H9 (cell line): ENCODE results near the gene PKD2L1. TPM values are rescaled to one million over a fixed set of nuclear protein-coding genes. Genes with fewer than 3 reads are reported as not detected.

Experiments
- DNase-seq: peaks from one replicate; pipeline ENCODE4 v3.0.0-alpha.2; 2017
- H2AFZ ChIP-seq: one replicate; pipeline ENCODE4 v1.6.1; 2013; ENCODE audit warnings: mild to moderate bottlenecking, low read length, control low read depth, moderate library complexity
- H2AK5ac ChIP-seq: 2 replicates; pipeline ENCODE4 v1.6.1; 2013; ENCODE audit warnings: low read length, control low read depth, mixed read lengths; ENCODE audit not compliant: insufficient read length
- H2BK120ac ChIP-seq: one replicate; pipeline ENCODE4 v1.6.1; 2013; ENCODE audit warnings: low read depth, mild to moderate bottlenecking, low read length, control low read depth, inconsistent platforms; ENCODE audit not compliant: poor library complexity, severe bottlenecking
- H2BK12ac ChIP-seq: 2 replicates; pipeline ENCODE4 v1.6.1; 2013; ENCODE audit warnings: low read length, control low read depth, mixed read lengths, low read depth; ENCODE audit not compliant: insufficient read length
- H2BK15ac ChIP-seq: 2 replicates; pipeline ENCODE4 v1.6.1; 2013; ENCODE audit warnings: low read depth, low read length, control low read depth
- H2BK20ac ChIP-seq: one replicate; pipeline ENCODE4 v1.6.1; 2013; ENCODE audit warnings: low read depth, mild to moderate bottlenecking, low read length, control low read depth, inconsistent platforms; ENCODE audit not compliant: poor library complexity, severe bottlenecking
- H2BK5ac ChIP-seq: 2 replicates; pipeline ENCODE4 v1.6.1; 2013; ENCODE audit warnings: low read length, control low read depth, mixed read lengths; ENCODE audit not compliant: insufficient read length
- H3K14ac ChIP-seq: 2 replicates; pipeline ENCODE4 v1.6.1; 2013; ENCODE audit warnings: low read length, control low read depth; ENCODE audit not compliant: insufficient read depth
- H3K18ac ChIP-seq: 2 replicates; pipeline ENCODE4 v1.6.1; 2013; ENCODE audit warnings: low read depth, mild to moderate bottlenecking, mixed read lengths, low read length, control low read depth; ENCODE audit not compliant: insufficient read length
- H3K23ac ChIP-seq: 2 replicates; pipeline ENCODE4 v1.6.1; 2013; ENCODE audit warnings: low read length, control low read depth, mixed read lengths, low read depth; ENCODE audit not compliant: insufficient read length
- H3K23me2 ChIP-seq: 2 replicates; pipeline ENCODE4 v1.6.1; 2013; ENCODE audit warnings: low read depth, mild to moderate bottlenecking, mixed read lengths, low read length, control low read depth; ENCODE audit not compliant: insufficient read length, poor library complexity, severe bottlenecking
- H3K27ac ChIP-seq: 2 replicates; pipeline ENCODE4 v1.5.1; 2013; ENCODE audit warnings: low read length, control low read depth, mixed read lengths, low read depth; ENCODE audit not compliant: insufficient read length
- H3K27me3 ChIP-seq: 2 replicates; pipeline ENCODE4 v1.6.1; 2013; ENCODE audit warnings: low read length, control low read depth, inconsistent platforms; ENCODE audit not compliant: insufficient read depth
- H3K4ac ChIP-seq: 2 replicates; pipeline ENCODE4 v1.6.1; 2013; ENCODE audit warnings: low read depth, mild to moderate bottlenecking, control low read depth, inconsistent platforms, low read length, moderate library complexity
- H3K4me1 ChIP-seq: 2 replicates; pipeline ENCODE4 v1.6.1; 2013; ENCODE audit warnings: low read length, control low read depth, inconsistent platforms; ENCODE audit not compliant: insufficient read depth
- H3K4me2 ChIP-seq: 2 replicates; pipeline ENCODE4 v1.6.1; 2013; ENCODE audit warnings: low read length, control low read depth, mixed read lengths; ENCODE audit not compliant: insufficient read length, insufficient read depth
- H3K56ac ChIP-seq: 2 replicates; pipeline ENCODE4 v1.6.1; 2013; ENCODE audit warnings: low read depth, mild to moderate bottlenecking, mixed read lengths, low read length, control low read depth; ENCODE audit not compliant: insufficient read length
- H3K79me1 ChIP-seq: 2 replicates; pipeline ENCODE4 v1.6.1; 2013; ENCODE audit warnings: low read depth, mild to moderate bottlenecking, moderate library complexity, low read length, control low read depth, inconsistent platforms; ENCODE audit not compliant: insufficient read depth, poor library complexity, severe bottlenecking
- H3K79me2 ChIP-seq: 2 replicates; pipeline ENCODE4 v1.6.1; 2013; ENCODE audit warnings: low read length, control low read depth, inconsistent platforms; ENCODE audit not compliant: insufficient read depth
- H3K9ac ChIP-seq: 2 replicates; pipeline ENCODE4 v1.6.1; 2013; ENCODE audit warnings: low read length, control low read depth, mixed read lengths; ENCODE audit not compliant: insufficient read length; ENCODE audit errors: extremely low read depth
- H3K9me3 ChIP-seq: one replicate; pipeline ENCODE4 v1.6.1; 2013; ENCODE audit warnings: low read depth, low read length, inconsistent platforms; ENCODE audit not compliant: control insufficient read depth
- H3T11ph ChIP-seq: one replicate; pipeline ENCODE4 v1.6.1; 2013; ENCODE audit warnings: mild to moderate bottlenecking, low read length, control low read depth, inconsistent platforms
- H4K20me1 ChIP-seq: one replicate; pipeline ENCODE4 v1.6.1; 2013; ENCODE audit not compliant: control insufficient read depth, insufficient read length, insufficient read depth
- H4K5ac ChIP-seq: 2 replicates; pipeline ENCODE4 v1.6.1; 2013; ENCODE audit warnings: low read depth, mild to moderate bottlenecking, mixed read lengths, low read length, control low read depth; ENCODE audit not compliant: insufficient read length
- H4K8ac ChIP-seq: replicated peaks from 2 replicates; pipeline ENCODE4 v1.6.1; 2013; ENCODE audit warnings: low read length, control low read depth, mixed read lengths, low read depth; ENCODE audit not compliant: insufficient read length
- H4K91ac ChIP-seq: 2 replicates; pipeline ENCODE4 v1.6.1; 2013; ENCODE audit warnings: low read depth, mild to moderate bottlenecking, moderate library complexity, mixed read lengths, low read length, control low read depth; ENCODE audit not compliant: insufficient read length
- H3K27ac Mint-ChIP-seq, 3 experiments: 2 replicates in 2 of 3; 3 replicates in 1 of 3; pipeline ENCODE4 v1.8.0; 2020 to 2021; ENCODE audit warnings: mixed read lengths in 3 of 3, mild to moderate bottlenecking in 1 of 3, moderate library complexity in 1 of 3
- H3K27me3 Mint-ChIP-seq: 2 replicates; pipeline ENCODE4 v1.8.0; 2021; ENCODE audit warnings: low read depth, mild to moderate bottlenecking, moderate library complexity, mixed read lengths
- H3K36me3 Mint-ChIP-seq, 3 experiments: 2 replicates in 2 of 3; 3 replicates in 1 of 3; pipeline ENCODE4 v1.8.0; 2020 to 2021; ENCODE audit warnings: low read depth in 3 of 3, mixed read lengths in 3 of 3; ENCODE audit not compliant: insufficient read depth in 1 of 3
- H3K4me1 Mint-ChIP-seq, 2 experiments: 2 replicates each; pipeline ENCODE4 v1.8.0; 2020; ENCODE audit warnings: mixed read lengths in 2 of 2
- H3K4me3 Mint-ChIP-seq, 2 experiments: 2 replicates in 1 of 2; 3 replicates in 1 of 2; pipeline ENCODE4 v1.8.0; 2020 to 2021; ENCODE audit warnings: mild to moderate bottlenecking in 2 of 2, mixed read lengths in 2 of 2, moderate library complexity in 1 of 2
- H3K9me3 Mint-ChIP-seq, 2 experiments: 2 replicates in 1 of 2; 3 replicates in 1 of 2; pipeline ENCODE4 v1.8.0; 2020; ENCODE audit warnings: mild to moderate bottlenecking in 2 of 2, mixed read lengths in 2 of 2, moderate library complexity in 1 of 2
- WGBS: extraction: QIAGEN DNeasy Blood & Tissue Kit; methylation state at CpG from one replicate; pipeline ENCODE4 v1.1.7; 2013; ENCODE audit warnings: missing lambda C conversion rate, low lambda C conversion rate, mixed read lengths; ENCODE audit not compliant: insufficient read length; ENCODE audit errors: extremely low coverage; 5-methylcytosine and 5-hydroxymethylcytosine counted together
- total RNA-seq: library from RNA; stranded (reverse); gene quantifications from 2 replicates; pipeline ENCODE4 v1.2.1, GENCODE V29; 2021
- TF ChIP-seq, protein P1 (sequence below): fragments of 200-600 bp; sonication (generic); conservative IDR thresholded peaks from 3 replicates; pipeline ENCODE4 v1.8.0; 2021; ENCODE audit warnings: antibody characterized with exemption, mild to moderate bottlenecking

The PKD2L1 gene
- total RNA-seq, 1 experiment from 2014 or later, result 0.20 TPM

DNA sequence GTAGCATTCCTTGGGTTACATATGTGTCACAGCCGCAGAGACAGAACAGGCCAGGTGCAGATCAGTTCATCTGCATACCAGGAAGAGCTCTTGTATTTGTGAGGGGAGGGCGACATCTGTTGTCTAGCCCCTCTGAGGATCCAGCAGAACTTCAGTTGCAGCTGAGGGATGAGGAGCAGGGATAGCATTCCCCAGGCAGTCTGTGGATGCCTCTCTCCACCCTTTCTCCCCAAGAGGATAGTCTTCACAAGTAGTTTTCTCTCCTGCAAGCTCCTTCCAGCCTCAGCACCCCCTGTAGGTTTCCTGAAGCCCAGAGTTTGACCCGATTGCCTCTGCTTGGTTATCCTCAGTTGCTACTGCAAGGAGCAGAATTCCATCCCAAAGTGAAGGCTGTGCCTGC is 19.6 kb upstream of the PKD2L1 start:
- Histone ChIP-seq H3K14ac (no peak overlapping the region), H3K23me2 (peaks cover 18% of the 10 kb centered on the region), H3T11ph (no peak overlapping the region), H3K4ac (no peak overlapping the region), H3K27me3 (no peaks in the 10 kb centered on the region), H2AK5ac (no peak overlapping the region), H4K5ac (no peak overlapping the region), H3K9me3 (no peaks in the 10 kb centered on the region), H4K20me1 (peaks cover 12% of the 10 kb centered on the region), H2BK120ac (no peak overlapping the region), H3K18ac (no peak overlapping the region), H3K4me2 (peak overlapping the region; percentile 70), H3K27ac (no peak overlapping the region), H2BK20ac (no peak overlapping the region), H3K9ac (peak overlapping the region; percentile 33), H2BK15ac (no peak overlapping the region), H4K8ac (no peak overlapping the region), H3K4me1 (peaks cover 2% of the 10 kb centered on the region; the same call in 1 of the 2 replicates), H3K79me2 (peaks cover 51% of the 10 kb centered on the region), H4K91ac (no peak overlapping the region), H2BK5ac (no peak overlapping the region), H2AFZ (no peak overlapping the region), H3K79me1 (peaks cover 16% of the 10 kb centered on the region), H3K56ac (no peak overlapping the region), H2BK12ac (no peak overlapping the region), H3K23ac (no peak overlapping the region)
- Mint-ChIP-seq H3K27ac (peak overlapping the region in 2 of 3 experiments; percentile 22 to 27; a peak in 3 of 7 replicates), H3K4me1 (peaks cover 57 to 58% of the 10 kb centered on the region in 2 experiments), H3K4me3 (peak overlapping the region; percentile 90 to 100), H3K36me3 (peaks cover 70 to 72% (median 71%) of the 10 kb centered on the region in 3 experiments), H3K9me3 (peaks cover 3 to 5% of the 10 kb centered on the region in 2 experiments; a peak in 2 of 5 replicates), H3K27me3 (no peaks in the 10 kb centered on the region; the same call in 1 of the 2 replicates)
- DNase-seq, result no peak
- TF ChIP-seq, protein P1, sequence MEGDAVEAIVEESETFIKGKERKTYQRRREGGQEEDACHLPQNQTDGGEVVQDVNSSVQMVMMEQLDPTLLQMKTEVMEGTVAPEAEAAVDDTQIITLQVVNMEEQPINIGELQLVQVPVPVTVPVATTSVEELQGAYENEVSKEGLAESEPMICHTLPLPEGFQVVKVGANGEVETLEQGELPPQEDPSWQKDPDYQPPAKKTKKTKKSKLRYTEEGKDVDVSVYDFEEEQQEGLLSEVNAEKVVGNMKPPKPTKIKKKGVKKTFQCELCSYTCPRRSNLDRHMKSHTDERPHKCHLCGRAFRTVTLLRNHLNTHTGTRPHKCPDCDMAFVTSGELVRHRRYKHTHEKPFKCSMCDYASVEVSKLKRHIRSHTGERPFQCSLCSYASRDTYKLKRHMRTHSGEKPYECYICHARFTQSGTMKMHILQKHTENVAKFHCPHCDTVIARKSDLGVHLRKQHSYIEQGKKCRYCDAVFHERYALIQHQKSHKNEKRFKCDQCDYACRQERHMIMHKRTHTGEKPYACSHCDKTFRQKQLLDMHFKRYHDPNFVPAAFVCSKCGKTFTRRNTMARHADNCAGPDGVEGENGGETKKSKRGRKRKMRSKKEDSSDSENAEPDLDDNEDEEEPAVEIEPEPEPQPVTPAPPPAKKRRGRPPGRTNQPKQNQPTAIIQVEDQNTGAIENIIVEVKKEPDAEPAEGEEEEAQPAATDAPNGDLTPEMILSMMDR, result no peak
- no CpG with 5 or more reads among the region's 3 CpGs for WGBS
